ENCODE measurements around the gene FLRT1.

The FLRT1 gene

DNA sequence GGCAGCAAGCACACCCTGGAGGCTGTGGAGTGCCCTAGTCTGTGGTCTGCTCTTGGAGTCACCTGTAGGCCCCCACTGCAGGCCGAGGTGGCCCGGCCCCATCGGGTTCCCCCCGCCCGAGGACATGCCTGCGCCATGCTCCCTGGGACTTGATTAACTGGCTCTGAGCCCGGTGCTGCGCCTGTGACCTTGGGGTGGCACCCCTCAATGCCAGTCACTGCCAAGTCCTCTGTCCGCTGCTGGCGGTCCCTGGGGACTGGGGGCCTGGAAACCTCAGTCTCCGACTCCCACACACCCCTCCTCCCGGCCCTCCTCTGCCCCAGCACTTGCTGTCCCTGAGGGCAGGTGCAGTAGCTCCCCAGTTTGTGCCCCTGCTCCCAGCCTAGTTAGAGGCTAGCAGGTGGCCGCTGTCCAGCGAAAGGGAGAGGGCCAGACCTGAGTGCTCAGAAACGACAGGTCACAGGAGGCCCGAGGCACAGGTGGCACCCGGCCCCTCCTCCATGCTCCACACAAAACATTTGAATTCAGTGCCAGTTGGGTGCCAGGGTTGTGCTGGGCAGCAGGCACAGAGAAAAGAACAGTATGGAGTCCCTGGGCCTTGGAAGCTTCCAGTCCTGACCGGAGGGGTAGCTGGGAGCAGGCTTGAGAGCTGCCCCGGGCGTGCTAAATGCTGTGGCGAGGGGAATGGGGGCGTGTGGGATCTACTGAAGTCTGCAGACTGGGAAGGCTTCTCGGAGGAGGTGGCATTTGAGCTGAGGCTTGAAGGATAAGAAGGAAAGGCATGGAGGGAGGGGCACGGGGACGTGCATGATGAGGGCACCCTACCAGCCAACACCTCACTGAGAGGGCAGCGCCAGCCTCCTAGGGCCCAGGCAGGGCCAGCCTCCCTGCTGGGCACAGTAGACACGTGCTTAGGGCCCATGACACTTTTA is 16.4 kb upstream of the FLRT1 start:
- no peaks in the 10 kb centered on the region for H3K27me3 ChIP-seq (replicated peaks; ENCODE audit: insufficient read depth, low read length)
- H3K27ac ChIP-seq (ENCODE audit: low read length), result no peak overlapping the region
- no peaks in the 10 kb centered on the region for H3K9me2 ChIP-seq (replicated peaks; ENCODE audit: insufficient read depth, low read length)
- no peak overlapping the region for H3K4me3 ChIP-seq (ENCODE audit: low read length)
- no peaks in the 10 kb centered on the region for H3F3A ChIP-seq (ENCODE audit: insufficient read depth, low read length)
- no peak overlapping the region for H3K4me2 ChIP-seq (ENCODE audit: low read depth, low read length)
- H3K36me3 ChIP-seq (replicated peaks; ENCODE audit: insufficient read depth, low read length), result no peaks in the 10 kb centered on the region
- H3K9me3 ChIP-seq (replicated peaks; ENCODE audit: insufficient read depth, low read length), result no peaks in the 10 kb centered on the region
- TF ChIP-seq EZH2 (optimal IDR thresholded peaks at IDR 0.05; ENCODE audit: low read depth, low read length) (no peak), EZH2phosphoT487 (IDR thresholded peaks at IDR 0.05; ENCODE audit: low read length) (no peak)
- no peak overlapping the region for H2AFZ ChIP-seq (ENCODE audit: low read length)
- no peaks in the 10 kb centered on the region for H3K4me1 ChIP-seq (ENCODE audit: low read length)
- no peak for DNase-seq
- H3K79me2 ChIP-seq (ENCODE audit: low read length), result no peaks in the 10 kb centered on the region
- no peaks in the 10 kb centered on the region for H4K20me1 ChIP-seq (ENCODE audit: insufficient read depth, low read length)
- H3K9ac ChIP-seq (ENCODE audit: low read length), result no peak overlapping the region

- H4K20me1 ChIP-seq (ENCODE audit: insufficient read depth, low read length), result no peaks in the 10 kb centered on the region
- H2AFZ ChIP-seq (ENCODE audit: low read length), result no peak overlapping the region
- no peaks in the 10 kb centered on the region for H3K36me3 ChIP-seq (replicated peaks; ENCODE audit: insufficient read depth, low read length)
- H3F3A ChIP-seq (ENCODE audit: insufficient read depth, low read length), result no peaks in the 10 kb centered on the region
- H3K4me3 ChIP-seq (ENCODE audit: low read length), result no peak overlapping the region
- H3K9ac ChIP-seq (ENCODE audit: low read length), result no peak overlapping the region
- DNase-seq, result no peak
- H3K27ac ChIP-seq (ENCODE audit: low read length), result no peak overlapping the region
- H3K9me3 ChIP-seq (replicated peaks; ENCODE audit: insufficient read depth, low read length), result no peaks in the 10 kb centered on the region
- H3K4me1 ChIP-seq (ENCODE audit: low read length), result no peaks in the 10 kb centered on the region
- H3K27me3 ChIP-seq (replicated peaks; ENCODE audit: insufficient read depth, low read length), result no peaks in the 10 kb centered on the region
- H3K9me2 ChIP-seq (replicated peaks; ENCODE audit: insufficient read depth, low read length), result no peaks in the 10 kb centered on the region
- no peaks in the 10 kb centered on the region for H3K79me2 ChIP-seq (ENCODE audit: low read length)
- TF ChIP-seq EZH2phosphoT487 (IDR thresholded peaks at IDR 0.05; ENCODE audit: low read length), result no peak
- no peak for TF ChIP-seq CTCF (IDR thresholded peaks at IDR 0.05; ENCODE audit: low read length)
- no peak for TF ChIP-seq EZH2 (optimal IDR thresholded peaks at IDR 0.05; ENCODE audit: low read depth, low read length)
- no peak overlapping the region for H3K4me2 ChIP-seq (ENCODE audit: low read depth, low read length)
Measured at GRCh38 chr11:64020976-64021756, 14.6 kb upstream of the FLRT1 start.

- no peak for TF ChIP-seq EZH2 (optimal IDR thresholded peaks at IDR 0.05; ENCODE audit: low read depth, low read length)
- TF ChIP-seq CTCF (IDR thresholded peaks at IDR 0.05; ENCODE audit: low read length), result no peak
- no peak for TF ChIP-seq EZH2phosphoT487 (IDR thresholded peaks at IDR 0.05; ENCODE audit: low read length)
- no peaks in the 10 kb centered on the region for H3K4me1 ChIP-seq (ENCODE audit: low read length)
Measured at GRCh38 chr11:64021757-64022093, 14.0 kb upstream of the FLRT1 start.

More at GRCh38 chr11:64021757-64022093, 14.0 kb upstream of the FLRT1 start:
- Histone ChIP-seq H3F3A (ENCODE audit: insufficient read depth, low read length) (no peaks in the 10 kb centered on the region), H3K9me3 (replicated peaks; ENCODE audit: insufficient read depth, low read length) (no peaks in the 10 kb centered on the region), H3K79me2 (ENCODE audit: low read length) (no peaks in the 10 kb centered on the region), H3K4me2 (ENCODE audit: low read depth, low read length) (no peak overlapping the region), H3K4me3 (ENCODE audit: low read length) (no peak overlapping the region), H3K9ac (ENCODE audit: low read length) (no peak overlapping the region), H3K27ac (ENCODE audit: low read length) (no peak overlapping the region), H3K9me2 (replicated peaks; ENCODE audit: insufficient read depth, low read length) (no peaks in the 10 kb centered on the region), H4K20me1 (ENCODE audit: insufficient read depth, low read length) (no peaks in the 10 kb centered on the region), H3K27me3 (replicated peaks; ENCODE audit: insufficient read depth, low read length) (no peaks in the 10 kb centered on the region), H3K36me3 (replicated peaks; ENCODE audit: insufficient read depth, low read length) (no peaks in the 10 kb centered on the region), H2AFZ (ENCODE audit: low read length) (no peak overlapping the region)
- DNase-seq, result no peak
